HCT116 (cell line): ENCODE data around the gene DPP6. TPM values are rescaled to one million over a fixed set of nuclear protein-coding genes. Genes with fewer than 3 reads are reported as not detected.

ENCODE experiments used
- ATAC-seq: fragments of 200-7000 bp; cut with Tn5 transposase; 2 replicates; pipeline ENCODE4 v1.9.1; 2020; ENCODE audit warnings: mild to moderate bottlenecking, moderate library complexity
- BruUV-seq: library from RNA; stranded (reverse); fragments of 400-500 nt; replicated peaks from 2 replicates; lab custom pipeline; 2021; lab: Mats Ljungman, UMichigan
- CTCF ChIA-PET: fragments of 300-600 bp; sonication (Branson Sonifier 250); formaldehyde crosslinking; loops from one replicate; lab custom pipeline; 2021; ENCODE audit warnings: antibody characterized with exemption; lab: Charles Lee
- POLR2A ChIA-PET: fragments of 300-600, 350-600 bp; sonication (Branson Sonifier 250); formaldehyde crosslinking; loops from one replicate; lab custom pipeline; 2021; ENCODE audit warnings: antibody characterized with exemption; lab: Charles Lee
- RAD21 ChIA-PET, 2 experiments: fragments of 300-600 bp; sonication (Branson Sonifier 250); formaldehyde crosslinking; loops; one replicate each; lab custom pipeline; 2023; ENCODE audit warnings: low total read pairs in 2 of 2; ENCODE audit not compliant: uncharacterized antibody in 2 of 2, unreplicated experiment in 2 of 2, low non-redundant PET in 1 of 2; lab: Charles Lee
- DNase-seq: peaks from one replicate; pipeline ENCODE4 v3.0.0-alpha.2; 2010; ENCODE audit warnings: low read depth, low spot score
- H2AFZ ChIP-seq: fragments of 200-600 bp; shearing (Covaris generic), sonication (generic); 2 replicates; pipeline ENCODE4 v1.6.1; 2017; ENCODE audit warnings: low read depth, mixed run types, mixed read lengths, antibody characterized with exemption, low read length; ENCODE audit not compliant: poor library complexity, severe bottlenecking
- H3K27ac ChIP-seq: 2 replicates; pipeline ENCODE4 v1.5.1; 2012; ENCODE audit warnings: low read depth, low read length
- H3K27me3 ChIP-seq: fragments of 200-600 bp; sonication (generic); 2 replicates; pipeline ENCODE4 v1.6.1; 2016; ENCODE audit warnings: mixed run types, low read length, mixed read lengths; ENCODE audit not compliant: insufficient read depth
- H3K36me3 ChIP-seq, 2 experiments: fragments of 200-500 bp in 1 of 2; fragments of 200-600 bp in 1 of 2; sonication (Bioruptor generic) in 1 of 2; sonication (generic) in 1 of 2; 2 replicates each; pipeline versions ENCODE4 v1.5.1 to v1.6.1; 2014 to 2016; ENCODE audit warnings: low read length in 2 of 2, inconsistent platforms in 1 of 2, mixed read lengths in 1 of 2, mixed run types in 1 of 2; ENCODE audit not compliant: insufficient read depth in 2 of 2, control insufficient read depth in 1 of 2
- H3K4me1 ChIP-seq, 2 experiments: fragments of 200-600 bp in 1 of 2; sonication (generic) in 1 of 2; 2 replicates each; pipeline versions ENCODE4 v1.5.1 to v1.6.1; 2012 to 2017; ENCODE audit warnings: low read length in 2 of 2, inconsistent platforms in 1 of 2, mild to moderate bottlenecking in 1 of 2, mixed read lengths in 1 of 2, mixed run types in 1 of 2, moderate library complexity in 1 of 2; ENCODE audit not compliant: insufficient read depth in 2 of 2, control insufficient read depth in 1 of 2
- H3K4me2 ChIP-seq: fragments of 200-600 bp; sonication (generic); 2 replicates; pipeline ENCODE4 v1.6.1; 2017; ENCODE audit warnings: mixed run types, low read length, mixed read lengths
- H3K4me3 ChIP-seq, 2 experiments: fragments of 200-600 bp in 1 of 2; sonication (generic) in 1 of 2; replicated peaks in 1 of 2; 2 replicates each; pipeline ENCODE4 v1.5.1; 2011 to 2016; ENCODE audit warnings: low read length in 2 of 2, control low read depth in 1 of 2, low read depth in 1 of 2, mild to moderate bottlenecking in 1 of 2, mixed read lengths in 1 of 2, mixed run types in 1 of 2
- H3K79me2 ChIP-seq: fragments of 200-600 bp; sonication (generic); 2 replicates; pipeline ENCODE4 v1.6.1; 2017; ENCODE audit warnings: mild to moderate bottlenecking, mixed run types, low read length, moderate library complexity, mixed read lengths; ENCODE audit not compliant: insufficient read depth
- H3K9ac ChIP-seq: fragments of 200-600 bp; sonication (generic); 2 replicates; pipeline ENCODE4 v1.6.1; 2016; ENCODE audit warnings: low read length, mixed read lengths
- H3K9me2 ChIP-seq: fragments of 200-600 bp; sonication (generic), shearing (Covaris generic); 2 replicates; pipeline ENCODE4 v1.6.1; 2017; ENCODE audit warnings: mixed run types, mild to moderate bottlenecking, moderate library complexity; ENCODE audit not compliant: insufficient read depth
- H3K9me3 ChIP-seq, 2 experiments: fragments of 200-500 bp in 1 of 2; fragments of 200-600 bp in 1 of 2; sonication (Bioruptor generic) in 1 of 2; sonication (generic) in 1 of 2; 2 replicates each; pipeline ENCODE4 v1.6.1; 2014 to 2017; ENCODE audit warnings: low read length in 2 of 2, mixed read lengths in 2 of 2, inconsistent platforms in 1 of 2, low read depth in 1 of 2, mild to moderate bottlenecking in 1 of 2, mixed run types in 1 of 2, moderate library complexity in 1 of 2; ENCODE audit not compliant: control insufficient read depth in 1 of 2, insufficient read depth in 1 of 2
- H4K20me1 ChIP-seq: fragments of 200-600 bp; sonication (generic), shearing (Covaris generic); 2 replicates; pipeline ENCODE4 v1.6.1; 2017; ENCODE audit warnings: mixed run types, mild to moderate bottlenecking, moderate library complexity; ENCODE audit not compliant: insufficient read depth
- ATF3 ChIP-seq: IDR thresholded peaks from 2 replicates; pipeline ENCODE4 v1.6.1; 2012
- CBX3 ChIP-seq: IDR thresholded peaks from 2 replicates; pipeline ENCODE4 v1.6.1; 2012; ENCODE audit warnings: low read depth
- CEBPB ChIP-seq: IDR thresholded peaks from 2 replicates; pipeline ENCODE4 v1.6.1; 2012; ENCODE audit warnings: low read depth
- EGR1 ChIP-seq: IDR thresholded peaks from 2 replicates; pipeline ENCODE4 v1.6.1; 2012; ENCODE audit warnings: low read depth
- ELF1 ChIP-seq: IDR thresholded peaks from 2 replicates; pipeline ENCODE4 v1.6.1; 2012; ENCODE audit warnings: low read depth, borderline replicate concordance
- FOSL1 ChIP-seq: IDR thresholded peaks from 2 replicates; pipeline ENCODE4 v1.6.1; 2012; ENCODE audit warnings: low read depth
- JUND ChIP-seq: IDR thresholded peaks from 2 replicates; pipeline ENCODE4 v1.6.1; 2012
- POLR2A ChIP-seq: IDR thresholded peaks from 2 replicates; pipeline ENCODE4 v1.7.0; 2011; ENCODE audit warnings: borderline replicate concordance; ENCODE audit not compliant: insufficient read depth, insufficient read length; ENCODE audit errors: extremely low read depth
- SIN3A ChIP-seq: IDR thresholded peaks from 2 replicates; pipeline ENCODE4 v1.6.1; 2012; ENCODE audit warnings: low read depth
- SRF ChIP-seq: IDR thresholded peaks from 2 replicates; pipeline ENCODE4 v1.6.1; 2012; ENCODE audit warnings: low read depth
- ZFX ChIP-seq: fragments of 450-650 bp; IDR thresholded peaks from 2 replicates; pipeline ENCODE4 v1.6.1; 2017
- intact Hi-C: fragments of 100-400 bp; cut with micrococcal nuclease; formaldehyde crosslinking; loops from 2 replicates; pipeline ENCODE4 v1.10.0; 2022
- total RNA-seq: library from RNA; stranded (reverse); gene quantifications from one replicate; pipeline ENCODE4 v1.2.1, GENCODE V29; 2021; ENCODE audit not compliant: unreplicated experiment

DPP6 gene
- total RNA-seq, 1 experiment from 2014 or later = not detected

GRCh38 chr7:154860621-154861375 is 808.6 kb downstream of the DPP6 start:
- BruUV-seq = no TSS peak
- ChIA-PET POLR2A (no interaction called here), CTCF (no interaction called here), RAD21 (no interaction called here)
- Histone ChIP-seq H2AFZ (no peak overlapping the region), H3K9me2 (no peaks in the 10 kb centered on the region), H3K9ac (no peak overlapping the region), H3K79me2 (no peaks in the 10 kb centered on the region), H3K4me2 (no peak overlapping the region), H3K4me3 (no peak overlapping the region), H3K9me3 (no peaks in the 10 kb centered on the region), H3K36me3 (no peaks in the 10 kb centered on the region), H3K4me1 (no peaks in the 10 kb centered on the region), H3K27ac (no peak overlapping the region), H4K20me1 (no peaks in the 10 kb centered on the region), H3K27me3 (peaks cover 19% of the 10 kb centered on the region; the same call in 1 of the 2 replicates)
- intact Hi-C loops = no loop called here
- no peak for TF ChIP-seq ATF3
- no peak for TF ChIP-seq POLR2A
- TF ChIP-seq ELF1 = no peak
- ATAC-seq (no peak), DNase-seq (no peak)

GRCh38 chr7:154861589-154861988 is 809.4 kb downstream of the DPP6 start:
- Histone ChIP-seq H2AFZ (no peak overlapping the region), H3K4me2 (no peak overlapping the region), H3K9ac (no peak overlapping the region), H3K9me2 (no peaks in the 10 kb centered on the region), H3K27ac (no peak overlapping the region), H3K9me3 (no peaks in the 10 kb centered on the region), H3K79me2 (no peaks in the 10 kb centered on the region), H3K27me3 (peaks cover 22% of the 10 kb centered on the region; the same call in 1 of the 2 replicates), H4K20me1 (no peaks in the 10 kb centered on the region), H3K4me3 (no peak overlapping the region), H3K4me1 (no peaks in the 10 kb centered on the region), H3K36me3 (no peaks in the 10 kb centered on the region)
- RAD21 ChIA-PET = no interaction called here
- ATAC-seq (no peak), DNase-seq (no peak)
- CTCF ChIA-PET = no interaction called here
- POLR2A ChIA-PET = no interaction called here
- intact Hi-C loops = no loop called here
- no peak for TF ChIP-seq SIN3A
- TF ChIP-seq POLR2A = no peak
- TF ChIP-seq CEBPB = no peak
- no peak for TF ChIP-seq ELF1
- TF ChIP-seq JUND = no peak
- no peak for TF ChIP-seq SRF
- TF ChIP-seq CBX3 = no peak
- no peak for TF ChIP-seq ZFX
- TF ChIP-seq EGR1 = no peak
- TF ChIP-seq FOSL1 = no peak
- no TSS peak for BruUV-seq
